GM12873 (cell line): ENCODE data around the gene UGT3A2.

Experiments
- CTCF ChIP-seq: IDR thresholded peaks from 2 replicates; pipeline ENCODE4 v1.5.1; 2012; ENCODE audit warnings: low read depth, mild to moderate bottlenecking, moderate library complexity, low read length, control low read depth; ENCODE audit not compliant: insufficient read depth; ENCODE audit errors: missing control alignments

Gene UGT3A2

DNA sequence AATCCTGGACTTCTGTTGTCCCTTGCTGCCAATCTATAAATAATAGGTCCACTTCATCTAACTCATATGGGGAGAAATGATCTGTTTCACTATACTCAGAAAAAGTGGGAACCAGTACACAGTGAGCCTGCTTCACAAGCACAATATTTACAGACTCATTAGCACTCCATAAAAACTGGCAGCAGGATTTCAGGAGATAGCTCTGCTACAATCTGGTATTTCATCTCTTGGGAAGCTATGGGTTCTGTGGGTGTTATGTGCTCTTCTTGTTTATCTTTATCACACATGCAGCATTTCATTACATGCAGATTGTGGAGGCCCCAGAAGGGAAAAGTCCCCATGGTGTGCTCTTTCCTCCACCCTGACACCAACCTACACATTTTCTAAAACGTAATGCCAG, 33.2 kb downstream of the UGT3A2 start:
- no peak for TF ChIP-seq CTCF

DNA sequence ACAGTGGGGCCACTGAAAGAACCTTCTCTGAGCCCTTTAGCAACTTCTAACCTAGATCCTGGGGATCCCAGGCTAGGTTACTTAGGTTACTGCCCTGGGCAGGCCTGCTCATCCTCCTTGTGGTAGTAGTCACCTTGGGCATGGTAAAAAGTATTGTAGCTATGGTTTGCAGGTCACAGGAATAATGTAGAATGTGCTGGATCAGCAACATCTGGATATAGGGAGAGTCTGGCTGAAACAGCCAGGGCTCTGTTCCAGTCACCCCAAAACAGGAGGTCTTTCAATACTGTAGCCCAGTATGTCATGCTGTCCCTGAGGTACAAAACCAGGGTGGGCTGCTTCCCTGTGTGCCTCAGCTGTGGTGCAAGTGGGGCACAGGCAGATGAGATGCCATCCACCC, 33.6 kb downstream of the UGT3A2 start:
- TF ChIP-seq CTCF, result no peak

GRCh38 chr5:36031223-36031622, 35.5 kb downstream of the UGT3A2 start:
- TF ChIP-seq CTCF, result no peak

DNA sequence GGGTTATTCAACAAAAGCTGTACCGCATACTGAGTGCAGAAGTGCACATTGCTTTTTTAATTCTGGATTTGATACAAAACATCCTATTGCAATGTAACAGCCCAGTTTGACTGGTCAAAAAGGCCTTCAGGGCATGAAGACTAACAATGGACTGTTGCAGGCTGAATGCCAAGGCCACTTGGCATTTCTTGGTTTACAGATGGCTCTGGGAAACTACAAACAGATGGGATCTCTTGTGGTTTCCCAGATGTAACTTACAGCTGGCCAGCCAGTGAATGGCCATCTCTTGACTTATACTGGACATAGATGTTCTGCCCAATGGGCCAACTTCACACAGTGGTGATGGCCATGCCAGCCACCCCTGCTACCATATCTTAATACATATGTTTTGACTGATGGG, 36.8 kb downstream of the UGT3A2 start:
- no peak for TF ChIP-seq CTCF

- TF ChIP-seq CTCF, result no peak
Measured at GRCh38 chr5:36028816-36029465, 37.7 kb downstream of the UGT3A2 start.

DNA sequence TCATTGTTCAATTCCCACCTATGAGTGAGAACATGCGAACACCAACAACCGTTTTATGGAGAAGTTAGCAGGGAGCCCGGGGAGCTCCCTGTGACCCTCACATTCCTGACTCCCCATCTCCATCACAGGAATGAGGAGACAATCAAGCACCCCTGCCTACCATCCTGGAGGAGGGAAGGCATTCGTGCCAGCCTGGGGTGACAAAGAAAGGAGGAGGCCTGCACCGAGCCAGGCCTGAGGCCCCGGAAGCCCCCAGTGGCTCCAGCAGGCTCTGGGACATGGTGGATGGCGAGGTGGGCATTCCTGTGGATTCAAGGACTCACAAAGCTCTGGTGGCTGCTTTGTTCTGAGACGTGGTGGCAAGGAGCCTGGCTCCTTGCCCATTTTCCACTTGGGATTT, 39.0 kb downstream of the UGT3A2 start:
- no peak for TF ChIP-seq CTCF

- TF ChIP-seq CTCF, result no peak
Measured at GRCh38 chr5:36026706-36027465, 39.8 kb downstream of the UGT3A2 start.
